HepG2 (cell line): ENCODE data around the gene GALNT17. TPM values are rescaled to one million over a fixed set of nuclear protein-coding genes. Genes with fewer than 3 reads are reported as not detected.

Source experiments
- ATAC-seq: fragments of 200-7000 bp; cut with Tn5 transposase; 3 replicates; pipeline ENCODE4 v1.9.1; 2020; ENCODE audit warnings: mild to moderate bottlenecking, moderate library complexity
- BruUV-seq: library from RNA; stranded (reverse); fragments of 400-500 nt; replicated peaks from 2 replicates; lab custom pipeline; 2021; lab: Mats Ljungman, UMichigan
- CTCF ChIA-PET: fragments of 300-600 bp; formaldehyde crosslinking; extraction: SDS; loops from one replicate; lab custom pipeline; 2021; ENCODE audit warnings: low total read pairs, inconsistent platforms, low intra/inter-chr PET ratio; lab: Yijun Ruan, JAX
- POLR2A ChIA-PET: fragments of 350-600 bp; sonication (Branson Sonifier 250); formaldehyde crosslinking; loops from one replicate; lab custom pipeline; 2020; ENCODE audit warnings: antibody characterized with exemption, inconsistent platforms; lab: Yijun Ruan, JAX
- DNase-seq: peaks from one replicate; pipeline ENCODE4 v3.0.0-alpha.2; 2015; ENCODE audit warnings: low spot score
- FAIRE-seq: peaks from 3 replicates; lab custom pipeline; 2011; peaks lifted over from hg19 to GRCh38; lab: Jason Lieb, UNC
- H2AFZ ChIP-seq: one replicate; pipeline ENCODE4 v1.6.1; 2011; ENCODE audit warnings: low read length, inconsistent platforms
- H3K27ac ChIP-seq: fragments of 300-600 bp; 3 replicates; pipeline ENCODE4 v1.8.0; 2011; ENCODE audit warnings: mixed run types, mild to moderate bottlenecking, mixed read lengths, low read length, inconsistent platforms; ENCODE audit not compliant: insufficient read depth; ENCODE audit errors: extremely low read length
- H3K27me3 ChIP-seq, 2 experiments: fragments of 200-600 bp in 1 of 2; 2 replicates in 1 of 2; 3 replicates in 1 of 2; pipeline versions ENCODE4 v1.6.0 to v1.8.0; 2011; ENCODE audit warnings: low read length in 2 of 2, mild to moderate bottlenecking in 2 of 2, moderate library complexity in 2 of 2, inconsistent platforms in 1 of 2; ENCODE audit not compliant: insufficient read depth in 2 of 2, control insufficient read depth in 1 of 2
- H3K36me3 ChIP-seq, 2 experiments: fragments of 200-600 bp in 1 of 2; replicated peaks in 1 of 2; 2 replicates in 1 of 2; 3 replicates in 1 of 2; pipeline versions ENCODE4 v1.5.1 to v1.8.0; 2011; ENCODE audit warnings: low read length in 2 of 2, inconsistent platforms in 1 of 2; ENCODE audit not compliant: insufficient read depth in 2 of 2, control insufficient read depth in 1 of 2
- H3K4me1 ChIP-seq: 2 replicates; pipeline ENCODE4 v1.5.1; 2012; ENCODE audit warnings: low read length, inconsistent platforms; ENCODE audit not compliant: insufficient read depth
- H3K4me2 ChIP-seq: 2 replicates; pipeline ENCODE4 v1.6.0; 2011; ENCODE audit warnings: low read depth, low read length, inconsistent platforms
- H3K4me3 ChIP-seq, 3 experiments: fragments of 200-600 bp in 1 of 3; sonication (generic), shearing (Covaris generic) in 1 of 3; replicated peaks in 1 of 3; 2 replicates each; pipeline ENCODE4 v1.5.1; 2011 to 2016; ENCODE audit warnings: low read length in 3 of 3, inconsistent platforms in 2 of 3, low read depth in 2 of 3, mild to moderate bottlenecking in 2 of 3, control low read depth in 1 of 3, mixed read lengths in 1 of 3; ENCODE audit not compliant: insufficient read depth in 1 of 3
- H3K79me2 ChIP-seq: one replicate; pipeline ENCODE4 v1.6.1; 2011; ENCODE audit warnings: low read length, inconsistent platforms; ENCODE audit not compliant: insufficient read depth
- H3K9ac ChIP-seq: 2 replicates; pipeline ENCODE4 v1.6.0; 2011; ENCODE audit warnings: mild to moderate bottlenecking, low read depth, low read length, inconsistent platforms; ENCODE audit not compliant: insufficient read depth
- H3K9me3 ChIP-seq: 2 replicates; pipeline ENCODE4 v1.5.1; 2012; ENCODE audit warnings: mild to moderate bottlenecking, low read length
- H4K20me1 ChIP-seq: 2 replicates; pipeline ENCODE4 v1.6.0; 2011; ENCODE audit warnings: inconsistent platforms, mild to moderate bottlenecking, low read length, moderate library complexity; ENCODE audit not compliant: insufficient read depth
- ARID4A ChIP-seq: sonication (generic); formaldehyde crosslinking; IDR thresholded peaks from 2 replicates; pipeline ENCODE4 v1.5.0; 2020; ENCODE audit warnings: mild to moderate bottlenecking, missing genetic modification reagents, borderline replicate concordance
- BATF2 ChIP-seq: sonication (generic); formaldehyde crosslinking; IDR thresholded peaks from 2 replicates; pipeline ENCODE4 v1.8.0; 2022; ENCODE audit warnings: mild to moderate bottlenecking, missing genetic modification reagents, moderate library complexity
- BCL6 ChIP-seq: IDR thresholded peaks from 2 replicates; pipeline ENCODE4 v1.6.1; 2016; ENCODE audit warnings: missing genetic modification reagents, missing compliant biosample characterization
- CAMTA2 ChIP-seq: sonication (generic); formaldehyde crosslinking; IDR thresholded peaks from 2 replicates; pipeline ENCODE4 v1.4.0; 2020; ENCODE audit warnings: mild to moderate bottlenecking, missing genetic modification reagents, borderline replicate concordance
- GABPB1 ChIP-seq: IDR thresholded peaks from 2 replicates; pipeline ENCODE4 v1.6.1; 2016; ENCODE audit warnings: mild to moderate bottlenecking, missing genetic modification reagents, moderate library complexity, missing compliant biosample characterization
- NFIC ChIP-seq: IDR thresholded peaks from 2 replicates; pipeline ENCODE4 v1.6.1; 2012; ENCODE audit warnings: mild to moderate bottlenecking, low read length, inconsistent platforms
- PRDM15 ChIP-seq: sonication (generic); formaldehyde crosslinking; IDR thresholded peaks from 2 replicates; pipeline ENCODE4 v1.4.0; 2020; ENCODE audit warnings: missing genetic modification reagents
- TCF7 ChIP-seq: sonication (generic); IDR thresholded peaks from 2 replicates; pipeline ENCODE4 v1.6.1; 2016; ENCODE audit warnings: antibody characterized with exemption, low read depth
- WGBS: methylation state at CpG from one replicate; pipeline ENCODE4 v1.1.6; 2017; ENCODE audit warnings: low lambda C conversion rate; 5-methylcytosine and 5-hydroxymethylcytosine counted together
- in situ Hi-C: cut with HindIII; loops from 2 replicates; pipeline ENCODE4 v1.10.0; 2017; ENCODE audit warnings: low pct_unique_long_range_greater_than_20kb; ENCODE audit not compliant: extremely low pct_ligation_motif_present
- intact Hi-C: fragments of 100-400 bp; cut with micrococcal nuclease; formaldehyde crosslinking; loops from one replicate; pipeline ENCODE4 v1.10.0; 2022; ENCODE audit not compliant: unreplicated experiment
- polyA plus RNA-seq, 8 experiments: library from polyadenylated mRNA; depleted of rRNA in 3 of 8; stranded (reverse) in 7 of 8; unstranded in 1 of 8; fragments of >200 nt; fragmentation: Illumina TruSeq in 4 of 8; extraction: Trizol in 4 of 8; gene quantifications; 2 replicates each; pipeline versions ENCODE4 v1.2.1 to v1.2.3, GENCODE V29; 2011 to 2016; ENCODE audit warnings: low read depth in 4 of 8, missing spikeins in 1 of 8, mixed read lengths in 1 of 8; ENCODE audit not compliant: insufficient read depth in 1 of 8
- total RNA-seq, 5 experiments: library from RNA; depleted of rRNA; stranded (reverse); fragments of >200 nt; fragmentation: Illumina TruSeq; extraction: Trizol; gene quantifications; 2 replicates each; pipeline ENCODE4 v1.2.3, GENCODE V29; 2016; ENCODE audit warnings: low read depth in 1 of 5
- TF ChIP-seq, protein P1 (sequence below): IDR thresholded peaks from 2 replicates; pipeline ENCODE4 v1.6.1; 2016; ENCODE audit warnings: mild to moderate bottlenecking
- TF ChIP-seq, protein P2 (sequence below): sonication (generic); formaldehyde crosslinking; IDR thresholded peaks from 2 replicates; pipeline ENCODE4 v1.5.0; 2020; ENCODE audit warnings: mild to moderate bottlenecking, missing genetic modification reagents

Gene GALNT17
- total and polyA plus RNA-seq, 2 of the 13 experiments (the other 11 are each of a cell fraction or from before 2014, with no cell fraction given) = not detected

DNA sequence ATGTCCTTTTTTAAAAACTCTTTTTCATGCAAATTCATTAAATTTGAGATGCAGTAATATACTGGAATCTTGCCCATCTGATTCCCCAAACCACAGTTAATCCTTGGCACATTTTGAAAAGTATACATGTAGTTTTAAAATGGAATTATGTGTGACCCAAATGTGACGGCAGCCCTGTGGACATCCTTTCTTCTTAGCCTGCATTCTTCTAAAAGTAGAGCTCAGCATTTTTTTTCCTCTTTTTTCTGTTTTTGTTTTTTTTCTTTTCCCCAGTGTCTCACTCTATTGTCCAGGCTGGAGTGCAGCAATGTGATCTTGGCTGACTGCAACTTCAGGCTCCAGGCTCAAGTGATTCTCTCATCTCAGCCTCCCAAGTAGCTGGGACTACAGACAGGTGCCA is 338.9 kb downstream of the GALNT17 start (continued):
- TF ChIP-seq GABPB1 (CRISPR knock-in tag) (no peak), TCF7 (no peak)
- TF ChIP-seq, protein P1, sequence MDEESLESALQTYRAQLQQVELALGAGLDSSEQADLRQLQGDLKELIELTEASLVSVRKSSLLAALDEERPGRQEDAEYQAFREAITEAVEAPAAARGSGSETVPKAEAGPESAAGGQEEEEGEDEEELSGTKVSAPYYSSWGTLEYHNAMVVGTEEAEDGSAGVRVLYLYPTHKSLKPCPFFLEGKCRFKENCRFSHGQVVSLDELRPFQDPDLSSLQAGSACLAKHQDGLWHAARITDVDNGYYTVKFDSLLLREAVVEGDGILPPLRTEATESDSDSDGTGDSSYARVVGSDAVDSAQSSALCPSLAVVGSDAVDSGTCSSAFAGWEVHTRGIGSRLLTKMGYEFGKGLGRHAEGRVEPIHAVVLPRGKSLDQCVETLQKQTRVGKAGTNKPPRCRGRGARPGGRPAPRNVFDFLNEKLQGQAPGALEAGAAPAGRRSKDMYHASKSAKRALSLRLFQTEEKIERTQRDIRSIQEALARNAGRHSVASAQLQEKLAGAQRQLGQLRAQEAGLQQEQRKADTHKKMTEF (CRISPR knock-in tag) = no peak
- TF ChIP-seq, protein P2, sequence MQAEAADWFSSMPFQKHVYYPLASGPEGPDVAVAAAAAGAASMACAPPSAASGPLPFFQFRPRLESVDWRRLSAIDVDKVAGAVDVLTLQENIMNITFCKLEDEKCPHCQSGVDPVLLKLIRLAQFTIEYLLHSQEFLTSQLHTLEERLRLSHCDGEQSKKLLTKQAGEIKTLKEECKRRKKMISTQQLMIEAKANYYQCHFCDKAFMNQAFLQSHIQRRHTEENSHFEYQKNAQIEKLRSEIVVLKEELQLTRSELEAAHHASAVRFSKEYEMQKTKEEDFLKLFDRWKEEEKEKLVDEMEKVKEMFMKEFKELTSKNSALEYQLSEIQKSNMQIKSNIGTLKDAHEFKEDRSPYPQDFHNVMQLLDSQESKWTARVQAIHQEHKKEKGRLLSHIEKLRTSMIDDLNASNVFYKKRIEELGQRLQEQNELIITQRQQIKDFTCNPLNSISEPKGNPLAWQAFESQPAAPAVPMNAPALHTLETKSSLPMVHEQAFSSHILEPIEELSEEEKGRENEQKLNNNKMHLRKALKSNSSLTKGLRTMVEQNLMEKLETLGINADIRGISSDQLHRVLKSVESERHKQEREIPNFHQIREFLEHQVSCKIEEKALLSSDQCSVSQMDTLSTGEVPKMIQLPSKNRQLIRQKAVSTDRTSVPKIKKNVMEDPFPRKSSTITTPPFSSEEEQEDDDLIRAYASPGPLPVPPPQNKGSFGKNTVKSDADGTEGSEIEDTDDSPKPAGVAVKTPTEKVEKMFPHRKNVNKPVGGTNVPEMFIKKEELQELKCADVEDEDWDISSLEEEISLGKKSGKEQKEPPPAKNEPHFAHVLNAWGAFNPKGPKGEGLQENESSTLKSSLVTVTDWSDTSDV (CRISPR knock-in tag) = no peak

DNA sequence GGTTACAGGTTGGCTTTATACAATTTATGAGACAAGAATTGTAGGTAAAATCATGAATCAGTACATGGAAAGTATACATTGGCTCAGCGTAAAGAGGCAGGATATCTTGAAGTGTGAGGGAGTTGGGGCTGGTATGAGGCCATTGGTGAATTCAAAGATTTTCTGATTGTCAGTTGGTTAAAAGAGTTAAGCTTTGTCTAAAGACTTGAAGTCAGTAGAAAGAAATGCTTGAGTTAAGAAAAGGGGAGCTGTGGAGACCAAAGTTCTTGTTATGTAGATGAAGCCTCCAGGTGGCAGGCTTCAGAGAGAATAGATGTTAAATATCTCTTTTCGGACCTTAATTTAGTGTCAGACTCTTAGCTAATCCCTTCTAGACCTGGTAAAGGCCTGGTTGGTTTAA is 341.0 kb downstream of the GALNT17 start:
- H3K4me3 ChIP-seq = no peak overlapping the region
- in situ Hi-C loops = no loop called here
- H3K9me3 ChIP-seq = peaks cover 10% of the 10 kb centered on the region
- no peaks in the 10 kb centered on the region for H3K36me3 ChIP-seq
- H4K20me1 ChIP-seq = no peaks in the 10 kb centered on the region
- H3K9ac ChIP-seq = no peak overlapping the region
- FAIRE-seq = no peak
- H3K79me2 ChIP-seq = no peaks in the 10 kb centered on the region
- no peak overlapping the region for H2AFZ ChIP-seq
- H3K4me2 ChIP-seq = no peak overlapping the region
- no peak for ATAC-seq
- WGBS = 4% methylated on average over 2 of the region's 2 CpGs
- no peak overlapping the region for H3K27ac ChIP-seq
- BruUV-seq = no TSS peak
- intact Hi-C loops = no loop called here
- POLR2A ChIA-PET = no interaction called here
- no peak for DNase-seq
- H3K27me3 ChIP-seq = no peaks in the 10 kb centered on the region
- H3K4me1 ChIP-seq = no peaks in the 10 kb centered on the region
- CTCF ChIA-PET = no interaction called here
- TF ChIP-seq NFIC (no peak), BATF2 (CRISPR knock-in tag) (no peak), ARID4A (CRISPR knock-in tag) (no peak), BCL6 (CRISPR knock-in tag) (no peak), CAMTA2 (CRISPR knock-in tag) (no peak), PRDM15 (CRISPR knock-in tag) (no peak)
